Pons (tissue), 1 donor: ENCODE results near the gene MPO.

Source experiments
- DNase-seq: peaks from one replicate; pipeline ENCODE4 v3.0.0-alpha.2; 2016; ENCODE audit warnings: low spot score

MPO gene

GRCh38 chr17:58319173-58320162, 38.7 kb upstream of the MPO start:
- DNase-seq = no peak

- DNase-seq = no peak
Measured at GRCh38 chr17:58318627-58319172, 38.0 kb upstream of the MPO start.

GRCh38 chr17:58318065-58318481, 37.3 kb upstream of the MPO start:
- DNase-seq = no peak

- no peak for DNase-seq
Measured at GRCh38 chr17:58317421-58318064, 36.8 kb upstream of the MPO start.

- no peak for DNase-seq
Measured at GRCh38 chr17:58316260-58316960, 35.7 kb upstream of the MPO start.

GRCh38 chr17:58315750-58316149, 35.0 kb upstream of the MPO start:
- DNase-seq = no peak

GRCh38 chr17:58315281-58315711, 34.6 kb upstream of the MPO start:
- DNase-seq = no peak

- no peak for DNase-seq
Measured at GRCh38 chr17:58314706-58315015, 33.9 kb upstream of the MPO start.

- no peak for DNase-seq
Measured at GRCh38 chr17:58313815-58314705, 33.3 kb upstream of the MPO start.

GRCh38 chr17:58312829-58313228, 32.1 kb upstream of the MPO start:
- no peak for DNase-seq

GRCh38 chr17:58312021-58312630, 31.4 kb upstream of the MPO start:
- DNase-seq = no peak

- no peak for DNase-seq
Measured at GRCh38 chr17:58311429-58311894, 30.7 kb upstream of the MPO start.

GRCh38 chr17:58310511-58311428, 30.0 kb upstream of the MPO start:
- DNase-seq = no peak

- no peak for DNase-seq
Measured at GRCh38 chr17:58309918-58310259, 29.2 kb upstream of the MPO start.

GRCh38 chr17:58308985-58309917, 28.5 kb upstream of the MPO start:
- no peak for DNase-seq

GRCh38 chr17:58308173-58308984, 27.6 kb upstream of the MPO start:
- DNase-seq = no peak

GRCh38 chr17:58307468-58308172, 26.9 kb upstream of the MPO start:
- no peak for DNase-seq
